Head of caudate nucleus (tissue), 42 donors: Measurements from ENCODE around the gene AKAP5.
A peak's percentile ranks its signal among the peaks of the same experiment; 100 is the strongest.

ENCODE experiments used
- DNase-seq, 42 donors: peaks; one replicate each; pipeline versions ENCODE4 v3.0.0 to v3.0.0-alpha.2; 2020 to 2021; ENCODE audit warnings: mixed read lengths in 7 of 42
- intact Hi-C: fragments of 100-400 bp; cut with DNase I; formaldehyde crosslinking; loops from one replicate; pipeline ENCODE4 v1.15.0; 2022

The AKAP5 gene

DNA sequence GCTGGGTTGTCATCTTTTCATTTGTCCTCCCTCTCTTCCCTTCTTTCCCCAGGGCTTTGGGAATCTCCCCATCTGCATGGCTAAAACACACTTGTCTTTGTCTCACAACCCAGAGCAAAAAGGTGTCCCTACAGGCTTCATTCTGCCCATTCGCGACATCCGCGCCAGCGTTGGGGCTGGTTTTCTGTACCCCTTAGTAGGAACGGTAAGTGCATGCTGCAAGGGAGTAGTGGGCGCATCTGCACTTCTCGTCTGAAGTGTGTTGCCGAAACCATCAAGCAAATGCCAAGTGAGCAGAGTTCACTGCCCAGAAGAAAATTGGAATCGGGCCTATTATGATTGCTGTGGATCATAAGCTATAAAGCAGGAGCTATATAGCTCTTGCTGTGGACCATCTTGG is 10.6 kb upstream of the AKAP5 start:
- no peak for DNase-seq
- intact Hi-C loops, result no loop called here

DNA sequence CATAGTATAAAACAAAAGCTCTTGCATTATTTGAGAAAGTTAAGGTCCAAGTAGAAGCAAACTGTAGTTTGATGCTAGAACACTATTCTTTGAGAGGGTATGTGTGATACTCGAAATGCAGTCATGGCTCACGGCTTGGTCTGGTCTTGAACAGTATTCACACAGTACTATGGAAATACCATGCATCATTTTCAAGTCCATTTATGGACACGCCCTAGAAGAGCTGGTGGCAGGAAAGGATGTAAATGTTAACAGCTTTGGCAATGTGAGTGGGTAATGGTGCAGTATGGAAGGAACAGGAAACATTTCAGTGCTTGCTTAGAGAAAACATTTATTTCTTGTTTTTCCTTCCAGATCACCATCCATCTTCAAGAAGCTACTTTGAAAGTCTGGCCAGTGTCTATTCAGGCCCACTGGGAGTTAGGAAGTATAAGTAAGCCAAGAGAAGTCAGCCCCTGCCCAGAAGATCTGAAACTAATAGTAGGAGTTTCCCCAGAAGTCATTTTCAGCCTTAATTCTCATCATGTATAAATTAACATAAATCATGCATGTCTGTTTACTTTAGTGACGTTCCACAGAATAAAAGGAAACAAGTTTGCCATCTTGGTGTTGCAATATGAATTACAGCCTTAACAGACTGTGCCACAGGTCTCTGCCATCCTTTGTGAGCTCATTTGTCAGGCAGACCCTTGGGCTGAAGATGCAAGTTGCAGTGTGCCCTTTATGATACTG is 5.7 kb upstream of the AKAP5 start:
- no peak for DNase-seq
- intact Hi-C loops, result no loop called here

- intact Hi-C loops, result no loop called here
Observed at GRCh38 chr14:64461221-64461620, 4.1 kb upstream of the AKAP5 start.

GRCh38 chr14:64463195-64463594 is 2.1 kb upstream of the AKAP5 start:
- DNase-seq, result no peak
- intact Hi-C loops, result no loop called here

More at GRCh38 chr14:64461221-64461620, 4.1 kb upstream of the AKAP5 start:
- peak in 32 of 42 donors; percentile 15 to 86 (median 52) for DNase-seq

DNA sequence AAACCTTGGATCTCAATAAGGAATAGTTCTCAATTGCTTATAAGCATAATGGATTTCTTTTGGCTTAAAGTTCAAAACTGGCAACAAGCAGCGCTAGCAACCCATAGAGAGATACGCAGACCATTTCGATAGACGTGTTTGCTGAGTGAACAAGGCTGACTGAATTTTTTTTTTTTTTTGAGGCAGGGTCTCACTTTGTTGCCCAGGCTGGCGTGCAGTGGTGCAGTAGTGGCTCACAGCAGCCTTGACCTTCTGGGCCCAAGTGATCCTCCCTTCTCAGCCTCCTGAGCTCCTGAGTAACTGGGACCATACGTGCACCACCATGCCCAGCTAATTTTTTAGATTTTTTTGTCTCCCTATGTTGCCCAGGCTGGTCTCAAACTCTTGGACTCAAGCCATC is 1.4 kb upstream of the AKAP5 start:
- intact Hi-C loops, result no loop called here
- DNase-seq, result no peak

DNA sequence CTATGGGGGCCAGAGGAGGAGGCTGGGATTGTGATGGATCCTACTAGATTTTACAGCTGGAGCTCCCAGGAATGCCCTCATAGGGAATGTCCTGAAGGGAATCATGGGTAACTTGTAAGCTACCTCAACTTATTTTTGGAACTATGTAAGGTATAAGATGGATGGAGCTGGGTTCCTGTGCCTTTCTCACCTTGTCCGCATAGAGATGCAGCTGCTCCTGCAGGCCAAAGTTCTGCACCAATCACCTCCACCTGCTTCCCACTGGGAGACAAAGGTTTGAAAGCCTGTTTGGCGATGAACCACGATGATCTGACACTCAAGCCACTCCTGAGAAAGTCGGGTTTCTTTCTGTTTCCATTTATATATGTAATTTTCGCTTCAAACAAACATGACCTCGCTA is 648 bp upstream of the AKAP5 start:
- peak in 7 of 42 donors; percentile 17 to 42 (median 29) for DNase-seq
- intact Hi-C loops, result no loop called here

GRCh38 chr14:64465831-64466554 is 694 bp downstream of the AKAP5 start:
- peak in 35 of 42 donors; percentile 10 to 76 (median 40) for DNase-seq
- intact Hi-C loops, result loop anchor here (2.0 kb wide), 1 partner anchor 39 kb away; the partner anchor contains the start of gene ZBTB1

- intact Hi-C loops, result loop anchor here (2.0 kb wide), 1 partner anchor 38 kb away; the partner anchor contains the start of gene ZBTB1
- no peak for DNase-seq
Observed at GRCh38 chr14:64467101-64467500, 1.8 kb downstream of the AKAP5 start.

- no peak for DNase-seq
- intact Hi-C loops, result loop anchor here (2.0 kb wide), 1 partner anchor 37 kb away; the partner anchor contains the start of gene ZBTB1
Observed at GRCh38 chr14:64467566-64467965, 2.3 kb downstream of the AKAP5 start.

DNA sequence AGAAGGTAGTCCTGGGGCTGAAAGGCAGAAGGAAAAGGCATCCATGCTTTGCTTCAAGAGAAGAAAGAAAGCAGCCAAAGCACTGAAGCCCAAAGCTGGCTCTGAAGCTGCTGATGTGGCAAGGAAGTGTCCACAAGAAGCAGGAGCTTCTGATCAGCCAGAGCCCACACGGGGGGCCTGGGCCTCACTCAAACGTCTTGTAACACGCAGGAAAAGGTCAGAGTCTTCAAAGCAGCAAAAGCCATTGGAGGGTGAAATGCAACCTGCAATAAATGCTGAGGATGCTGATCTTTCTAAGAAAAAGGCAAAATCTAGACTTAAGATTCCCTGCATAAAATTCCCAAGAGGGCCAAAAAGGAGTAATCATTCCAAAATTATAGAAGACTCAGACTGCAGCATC is 3.2 kb downstream of the AKAP5 start:
- DNase-seq, result no peak
- intact Hi-C loops, result no loop called here

GRCh38 chr14:64474041-64474440 is 8.7 kb downstream of the AKAP5 start:
- no peak for DNase-seq
- intact Hi-C loops, result loop anchor here (10.0 kb wide), 1 partner anchor 129 kb away; no protein-coding TSS in a partner anchor

DNA sequence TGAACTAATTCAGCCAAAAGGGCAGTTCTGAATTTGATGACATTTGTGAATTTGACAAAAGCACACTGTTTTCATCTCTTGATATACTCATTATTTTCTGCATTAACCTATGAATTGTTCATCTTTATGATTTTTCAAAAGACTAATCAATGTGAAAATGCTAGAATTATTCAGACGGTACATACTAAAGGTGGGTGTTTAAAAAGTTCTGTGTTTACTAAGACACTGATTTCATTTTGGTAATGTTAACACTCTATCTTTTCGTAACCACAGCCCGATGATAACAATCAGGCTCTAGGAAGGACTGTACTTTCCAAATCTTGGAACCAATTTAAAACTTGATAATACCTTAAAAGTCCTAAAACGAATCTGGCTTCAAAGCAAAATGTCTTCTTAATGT is 9.4 kb downstream of the AKAP5 start:
- no peak for DNase-seq
- intact Hi-C loops, result loop anchor here (10.0 kb wide), 1 partner anchor 130 kb away; no protein-coding TSS in a partner anchor

- DNase-seq, result peak in 4 of 42 donors; percentile 16 to 33 (median 21)
- intact Hi-C loops, result loop anchor here (10.0 kb wide), 1 partner anchor 131 kb away; no protein-coding TSS in a partner anchor
Observed at GRCh38 chr14:64475585-64476273, 10.4 kb downstream of the AKAP5 start.

DNA sequence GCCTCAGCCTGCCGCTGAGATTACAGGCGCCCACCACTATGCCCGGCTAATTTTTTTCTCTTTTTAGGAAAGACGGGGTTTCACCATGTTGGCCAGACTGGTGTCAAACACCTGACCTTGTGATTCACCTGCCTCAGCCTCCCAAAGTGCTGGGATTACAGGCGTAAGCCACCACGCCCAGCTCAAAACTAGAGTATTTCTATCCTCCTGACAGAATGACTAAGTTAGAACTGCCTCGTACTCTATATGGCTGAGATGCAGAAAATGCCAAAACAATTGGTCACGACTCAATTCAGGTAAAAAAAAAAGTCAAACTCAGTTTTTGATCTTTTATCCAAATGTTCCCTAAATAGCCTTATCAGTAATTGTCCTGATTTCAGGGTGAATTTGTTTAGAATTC is 11.1 kb downstream of the AKAP5 start:
- intact Hi-C loops, result loop anchor here (10.0 kb wide), 1 partner anchor 132 kb away; no protein-coding TSS in a partner anchor
- peak in 1 of 42 donors; percentile 25 for DNase-seq

DNA sequence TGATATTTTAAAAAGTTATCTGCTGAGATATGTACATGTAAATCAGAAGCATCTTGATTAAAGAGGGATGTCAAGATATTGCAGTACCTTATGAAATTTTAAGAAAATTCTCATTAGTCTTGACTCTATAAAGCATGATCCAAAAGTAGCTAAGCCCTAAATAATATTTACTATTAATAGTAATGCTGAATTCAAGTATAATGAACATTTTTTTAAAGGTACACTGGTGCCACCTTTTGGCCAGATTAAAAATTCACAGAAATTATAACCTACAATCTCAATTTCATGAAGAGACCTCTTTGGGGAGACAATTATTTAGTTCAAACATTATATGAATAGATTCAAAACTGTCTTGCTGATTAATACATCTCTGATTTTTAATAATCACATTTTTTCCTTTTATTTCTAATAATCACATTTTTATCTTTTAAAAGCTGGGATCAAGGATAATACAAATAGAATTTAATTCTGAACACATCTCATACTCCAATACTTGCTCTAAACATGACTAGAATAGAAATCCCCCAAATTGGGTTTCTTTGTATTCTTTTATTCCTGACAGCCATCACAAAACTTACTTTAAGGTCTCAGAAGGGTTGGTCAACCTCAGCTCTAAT is 13.4 kb downstream of the AKAP5 start:
- intact Hi-C loops, result loop anchor here (10.0 kb wide), 1 partner anchor 134 kb away; no protein-coding TSS in a partner anchor
- peak in 1 of 42 donors; percentile 20 for DNase-seq

DNA sequence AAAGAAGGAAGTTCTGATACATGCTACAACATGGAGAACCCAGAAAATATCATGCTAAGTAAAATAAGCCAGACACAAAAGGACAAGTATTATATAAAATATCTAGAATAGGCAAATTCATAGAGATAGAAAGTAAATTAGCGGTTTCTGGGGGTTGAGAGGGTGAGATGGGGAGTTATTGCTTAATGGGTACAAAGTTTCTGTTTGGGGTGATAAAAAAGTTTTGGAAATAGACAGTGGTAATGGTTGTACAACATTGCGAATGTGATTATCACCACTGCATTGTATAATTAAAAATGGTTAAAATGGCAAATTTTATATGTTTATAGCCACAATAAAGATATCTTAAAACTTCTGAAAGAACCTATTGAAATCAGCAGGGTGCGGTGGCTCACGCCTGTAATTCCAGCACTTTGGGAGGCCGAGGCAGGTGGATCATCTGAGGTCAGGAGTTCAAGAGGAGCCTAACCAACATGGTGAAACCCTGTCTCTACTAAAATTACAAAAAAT is 23.3 kb downstream of the AKAP5 start:
- no peak for DNase-seq
- intact Hi-C loops, result no loop called here

- intact Hi-C loops, result no loop called here
- no peak for DNase-seq
Observed at GRCh38 chr14:64491637-64492036, 26.3 kb downstream of the AKAP5 start.

DNA sequence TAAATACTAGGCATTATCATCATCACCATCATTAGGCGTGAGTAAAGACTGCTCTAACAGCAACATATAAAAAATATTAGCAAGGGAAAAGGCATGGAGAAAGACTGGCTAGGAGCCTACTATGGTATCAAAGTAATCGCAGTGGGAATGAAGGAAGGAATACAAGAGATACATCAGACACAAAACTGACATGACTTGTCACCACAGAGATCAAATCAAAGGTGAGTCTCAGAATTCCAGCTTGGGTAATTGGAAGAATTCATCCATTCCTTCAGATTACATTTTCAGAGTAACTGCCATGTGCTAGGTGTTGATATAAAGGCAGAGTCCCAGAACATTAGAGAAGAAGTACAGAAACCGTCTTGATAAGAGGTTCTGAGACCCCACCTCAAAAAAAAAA is 28.2 kb downstream of the AKAP5 start:
- intact Hi-C loops, result no loop called here

GRCh38 chr14:64495252-64495651 is 30.0 kb downstream of the AKAP5 start:
- DNase-seq, result no peak
- intact Hi-C loops, result no loop called here

More for the DNA sequence above, 28.2 kb downstream of the AKAP5 start:
- no peak for DNase-seq
